HS-5 (cell line): Measurements from ENCODE around the gene CUX1.
"Not testable (repeated sequence)": the region's sequence is repeated elsewhere in the genome, so short reads cannot be mapped to it uniquely, and the experiment has no call there.

Experiments
- DNase-seq: peaks from one replicate; pipeline ENCODE4 v3.0.0-alpha.2; 2012; ENCODE audit warnings: low read depth

The CUX1 gene

DNA sequence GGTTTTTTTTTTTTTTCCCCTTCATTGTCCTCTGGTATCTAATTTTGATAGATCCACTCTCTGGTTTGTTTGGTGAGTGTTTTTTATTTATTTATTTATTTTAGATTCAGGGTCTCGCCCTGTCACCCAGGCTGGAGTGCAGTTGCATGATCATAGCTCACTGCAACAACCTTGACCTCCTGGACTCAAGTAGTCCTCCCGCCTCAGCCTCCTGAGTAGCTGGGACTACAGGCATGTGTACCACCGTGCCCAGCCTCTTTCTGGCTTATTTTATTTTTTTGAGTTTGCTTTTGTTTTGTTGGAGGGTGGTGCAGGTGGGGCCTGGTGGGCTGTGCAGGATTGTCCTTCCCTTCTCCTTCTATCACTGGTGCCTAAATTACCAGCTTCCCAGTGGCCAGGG lies 282.0 kb downstream of the CUX1 start:
- no peak for DNase-seq

DNA sequence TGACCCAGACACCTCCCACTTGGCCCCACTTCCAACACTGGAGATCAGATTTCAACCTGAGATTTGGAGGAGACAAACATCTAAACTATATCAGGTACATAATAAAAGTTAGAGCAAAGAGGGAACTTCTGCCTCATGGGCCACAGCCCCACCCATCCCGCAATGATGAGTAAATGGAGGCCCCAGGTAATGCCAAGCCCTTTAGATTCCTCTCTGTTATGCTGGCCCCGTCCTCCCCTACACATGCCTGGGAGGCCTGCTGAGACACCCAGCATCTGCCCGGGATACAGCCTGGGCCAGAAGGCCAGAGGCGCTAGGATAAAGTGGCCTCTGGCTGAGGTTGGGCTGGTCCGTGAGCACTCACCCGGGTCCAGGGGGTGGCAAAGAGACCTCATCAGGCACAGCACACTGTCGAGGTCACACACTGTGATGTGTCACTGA lies 283.7 kb downstream of the CUX1 start:
- DNase-seq, result no peak

- no peak for DNase-seq
Observed at GRCh38 chr7:102101926-102102325, 284.5 kb downstream of the CUX1 start.

- no peak for DNase-seq
Observed at GRCh38 chr7:102103027-102103372, 285.6 kb downstream of the CUX1 start.

DNA sequence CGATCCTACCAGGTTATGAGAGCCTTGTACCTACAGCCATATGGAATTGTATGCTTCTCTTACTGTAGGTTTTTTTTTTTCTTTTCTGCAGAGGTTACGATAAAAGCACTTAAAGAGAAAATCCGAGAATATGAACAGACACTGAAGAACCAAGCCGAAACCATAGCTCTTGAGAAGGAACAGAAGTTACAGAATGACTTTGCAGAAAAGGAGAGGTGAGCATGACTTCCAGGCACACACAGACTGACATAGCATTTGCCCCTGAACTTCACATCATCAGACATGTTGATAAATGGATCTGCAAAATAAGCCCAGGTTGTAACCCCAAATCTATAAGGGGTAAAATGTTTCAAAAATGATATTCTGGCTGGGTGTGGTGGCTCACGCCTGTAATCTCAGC lies 286.8 kb downstream of the CUX1 start:
- DNase-seq, result no peak

GRCh38 chr7:102106625-102107024 lies 289.2 kb downstream of the CUX1 start:
- no peak for DNase-seq

DNA sequence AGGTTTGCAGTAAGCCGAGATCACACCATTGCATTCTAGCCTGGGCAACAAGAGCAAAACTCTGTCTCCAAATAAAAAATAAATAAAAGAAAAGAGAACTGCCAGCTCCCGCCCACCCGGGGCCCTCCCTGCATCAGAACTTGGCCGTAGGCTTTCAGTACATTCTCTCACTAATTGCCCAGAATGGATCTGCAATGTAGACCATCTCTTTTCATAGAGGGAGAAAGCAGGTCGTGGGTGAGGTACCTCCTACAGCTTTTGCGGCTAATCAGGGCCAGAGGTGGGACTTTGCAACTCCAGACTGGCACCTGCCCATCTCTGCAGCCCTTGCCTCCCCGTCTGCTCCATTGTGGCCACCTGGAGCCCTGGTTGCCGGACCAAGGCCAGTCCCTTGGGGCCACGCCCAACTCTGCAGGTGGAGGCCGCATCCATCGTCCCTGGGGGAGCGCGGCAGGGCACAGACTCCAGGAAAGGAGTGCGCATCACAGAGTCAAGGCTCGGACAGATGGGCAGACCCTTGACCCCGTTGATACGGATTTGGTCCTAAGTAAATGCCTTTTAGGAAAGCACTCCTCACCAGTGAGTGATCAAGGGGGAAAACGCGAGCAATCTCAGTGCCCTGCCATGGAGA lies 290.2 kb downstream of the CUX1 start:
- DNase-seq, result no peak

- no peak for DNase-seq
Observed at GRCh38 chr7:102111061-102112041, 293.9 kb downstream of the CUX1 start.

DNA sequence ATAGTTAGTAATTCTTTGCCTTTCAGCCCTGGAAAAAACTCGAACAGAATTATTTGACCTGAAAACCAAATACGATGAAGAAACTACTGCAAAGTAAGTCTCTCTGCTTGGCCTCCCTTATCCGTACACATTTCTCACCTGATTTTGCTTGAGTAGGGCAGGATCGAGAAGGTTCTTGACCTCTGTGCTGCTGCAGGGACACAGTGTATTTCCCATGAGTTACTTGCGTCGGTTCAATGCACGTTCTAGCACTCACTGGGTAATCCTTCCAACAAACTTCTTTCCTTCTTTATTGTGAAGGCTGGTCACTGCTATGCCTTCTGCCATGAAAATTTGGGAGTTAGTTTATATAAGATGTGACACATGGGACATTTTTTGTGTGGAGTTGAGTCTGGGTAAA lies 297.8 kb downstream of the CUX1 start:
- DNase-seq, result no peak

GRCh38 chr7:102115931-102116330 lies 298.5 kb downstream of the CUX1 start:
- DNase-seq, result no peak

- peak; percentile 31 for DNase-seq
Observed at GRCh38 chr7:102117743-102118142, 300.3 kb downstream of the CUX1 start.

- no peak for DNase-seq
Observed at GRCh38 chr7:102119213-102119651, 301.8 kb downstream of the CUX1 start.

- no peak for DNase-seq
Observed at GRCh38 chr7:102119925-102120324, 302.5 kb downstream of the CUX1 start.

DNA sequence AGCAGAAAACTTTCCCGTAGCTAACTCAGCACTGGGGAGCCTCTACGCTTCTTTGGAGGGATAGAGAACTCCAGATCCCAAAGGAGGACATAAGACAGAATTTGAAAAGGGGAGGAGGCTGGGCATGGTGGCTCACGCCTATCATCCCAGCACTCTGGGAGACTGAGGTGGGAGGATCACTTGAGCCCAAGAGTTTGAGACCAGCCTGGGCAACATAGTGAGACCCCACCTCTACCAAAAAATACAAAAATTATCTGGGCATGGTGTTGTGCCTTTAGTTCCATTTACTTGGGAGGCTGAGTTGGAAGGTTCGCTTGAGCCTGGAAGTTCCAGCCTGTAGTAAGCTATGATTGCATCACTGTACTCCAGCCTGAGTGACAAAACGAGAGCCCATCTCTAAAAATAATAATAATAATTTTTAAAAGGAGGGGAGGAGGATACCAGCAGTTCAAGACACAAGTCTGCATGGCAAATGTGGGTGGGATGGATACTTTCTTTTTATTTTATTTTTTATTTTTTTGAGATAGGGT lies 303.3 kb downstream of the CUX1 start:
- DNase-seq, result no peak

- DNase-seq, result no peak
Observed at GRCh38 chr7:102122026-102122425, 304.6 kb downstream of the CUX1 start.

DNA sequence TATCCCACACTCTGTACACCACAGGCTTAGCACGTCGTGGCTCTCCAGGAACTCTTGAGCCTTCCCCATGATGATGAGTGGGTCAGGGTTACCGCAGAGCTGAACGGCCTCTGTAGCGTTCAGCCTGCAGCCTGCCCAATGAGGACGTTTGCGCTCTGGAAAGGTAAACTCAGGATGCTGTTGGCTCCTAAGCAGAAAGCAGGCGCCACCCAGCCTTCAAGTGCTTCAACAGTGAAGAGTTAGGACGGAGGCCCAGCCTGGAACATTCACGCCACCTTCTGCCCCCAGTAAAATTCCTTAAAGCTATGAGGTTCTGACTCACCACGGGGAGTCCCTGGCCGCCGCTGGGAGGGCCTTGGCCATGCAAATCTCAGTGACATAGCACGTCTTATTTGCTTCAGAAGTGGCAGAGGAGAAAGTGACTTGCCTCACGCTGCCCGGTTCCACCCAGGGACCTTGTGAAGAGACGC lies 307.7 kb downstream of the CUX1 start:
- peak; percentile 53 for DNase-seq

DNA sequence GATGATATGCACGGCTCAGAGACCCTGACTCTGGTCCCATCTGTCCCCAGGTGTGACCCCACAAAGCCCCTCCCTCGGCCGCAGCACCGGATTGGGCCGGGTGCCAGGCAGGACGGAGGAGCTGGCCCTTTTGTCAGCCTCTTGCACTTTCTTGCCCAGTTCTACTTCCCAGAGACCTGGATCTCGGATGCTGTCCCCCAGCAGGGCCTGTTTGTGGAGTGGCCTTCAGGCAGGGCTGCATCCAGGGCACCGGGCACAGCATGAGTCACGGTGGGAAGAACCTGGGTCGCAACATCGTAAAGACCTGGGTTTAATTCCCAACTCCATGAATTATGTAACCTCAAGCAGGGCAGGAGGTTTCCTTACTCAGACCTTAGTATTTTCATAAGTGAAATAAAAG lies 310.9 kb downstream of the CUX1 start:
- DNase-seq, result no peak

DNA sequence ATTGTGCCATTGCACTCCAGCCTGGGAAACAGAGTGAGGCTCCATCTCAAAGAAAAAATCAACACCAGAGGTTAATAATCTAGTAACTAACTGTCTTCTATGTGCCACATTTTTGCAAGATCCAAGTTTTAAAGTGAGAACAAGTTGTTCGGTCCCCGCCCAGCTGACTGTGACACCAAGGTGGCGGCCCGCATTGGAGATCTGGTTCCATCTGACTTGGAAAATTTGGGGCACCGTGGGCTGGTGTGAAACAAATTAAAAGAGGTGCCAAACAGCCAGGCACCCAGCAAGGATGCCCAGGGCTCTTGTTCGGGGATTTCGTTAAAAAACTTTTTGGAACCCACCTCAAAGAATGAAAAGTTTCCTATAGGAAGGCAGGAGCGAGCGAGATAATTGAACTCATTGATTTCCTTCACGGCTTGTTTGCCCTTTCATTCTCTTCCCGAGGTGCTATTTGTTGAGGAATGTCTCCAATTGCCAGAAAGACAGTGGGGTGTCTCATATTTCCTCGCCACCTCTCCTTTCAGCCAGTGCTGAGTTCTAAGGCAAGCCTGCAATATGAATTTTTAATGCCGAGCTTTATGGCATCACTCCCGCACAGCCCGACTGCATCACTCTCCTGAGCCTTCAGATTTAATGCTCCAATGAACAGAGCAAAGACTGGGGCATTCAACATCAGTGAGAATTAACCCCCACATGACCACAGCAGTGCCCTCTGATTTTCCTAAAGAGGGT lies 312.4 kb downstream of the CUX1 start:
- no peak for DNase-seq

DNA sequence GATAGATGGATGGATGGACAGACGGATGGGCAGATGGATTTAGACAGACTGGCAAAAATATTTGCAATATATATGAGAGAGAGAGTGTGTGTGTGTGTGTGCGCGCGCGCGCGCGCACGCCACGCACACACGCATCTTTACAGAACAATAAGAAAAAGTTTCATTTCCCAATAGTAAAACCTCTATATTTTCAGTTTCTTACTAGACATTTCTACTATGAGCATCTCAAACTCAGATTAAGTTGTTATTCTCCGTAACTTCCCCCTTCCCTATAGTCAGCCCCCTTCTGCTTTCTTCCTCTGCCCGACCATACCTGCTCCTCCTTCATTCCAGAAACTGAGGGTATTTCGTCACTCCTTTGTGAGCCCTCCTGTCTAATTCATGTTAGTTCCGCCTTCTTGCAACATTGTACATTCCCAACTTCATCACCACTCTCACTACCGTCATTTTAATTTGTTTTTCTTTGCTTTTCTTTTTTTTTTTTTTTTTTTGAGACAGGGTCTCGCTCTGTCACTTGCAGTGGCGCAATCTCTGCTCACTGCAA lies 314.9 kb downstream of the CUX1 start:
- DNase-seq, result no peak

DNA sequence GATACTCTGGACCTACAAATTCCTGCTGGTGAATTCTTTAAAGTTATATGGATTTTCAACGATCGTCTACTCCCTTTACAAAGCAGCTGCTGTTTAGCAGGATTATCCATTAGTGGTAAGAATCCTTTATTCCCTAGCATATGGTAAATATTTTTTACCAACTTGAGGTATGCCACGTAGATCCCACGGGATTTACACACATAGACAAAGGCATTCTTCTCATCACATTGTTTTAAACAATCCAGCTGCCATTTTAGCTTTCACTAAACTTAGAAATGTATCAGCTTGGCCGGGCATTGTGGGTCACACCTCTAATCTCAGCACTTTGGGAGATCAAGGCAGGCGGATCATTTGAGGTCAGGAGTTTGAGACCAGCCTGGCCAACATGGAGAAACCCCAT lies 321.2 kb downstream of the CUX1 start:
- no peak for DNase-seq

- no peak for DNase-seq
Observed at GRCh38 chr7:102140952-102141370, 323.5 kb downstream of the CUX1 start.

DNA sequence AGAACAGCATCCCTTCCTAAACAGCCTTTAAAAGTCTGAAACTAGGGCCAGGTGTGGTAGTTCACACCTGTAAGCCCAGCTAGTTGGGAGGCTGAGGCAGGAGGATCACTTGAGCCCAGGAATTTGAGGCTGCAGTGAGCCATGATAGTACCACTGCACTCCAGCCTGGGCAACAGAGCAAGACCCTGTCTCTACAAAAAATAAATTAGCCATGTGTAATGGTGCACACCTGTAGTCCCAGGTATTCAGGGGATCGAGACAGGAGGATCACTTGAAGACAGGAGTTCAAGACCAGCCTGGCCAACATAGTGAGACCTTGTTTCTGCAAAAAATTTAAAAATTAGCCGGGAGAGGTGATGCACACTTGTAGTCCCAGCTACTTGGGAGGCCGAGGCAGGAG lies 325.0 kb downstream of the CUX1 start:
- not testable (repeated sequence) for DNase-seq
